Neural progenitor cell (in vitro differentiated cells): Measurements from ENCODE around the gene PLPPR3. TPM values are rescaled to one million over a fixed set of nuclear protein-coding genes. Genes with fewer than 3 reads are reported as not detected.

ENCODE experiments used
- DNase-seq: peaks from one replicate; pipeline ENCODE4 v3.0.0-alpha.2; 2016; ENCODE audit warnings: low spot score
- H2AFZ ChIP-seq: fragments of 200-600 bp; sonication (generic); replicated peaks from 2 replicates; pipeline ENCODE4 v1.6.1; 2016; ENCODE audit warnings: antibody characterized with exemption
- H3F3A ChIP-seq: fragments of 200-600 bp; sonication (generic); 2 replicates; pipeline ENCODE4 v1.6.1; 2016; ENCODE audit warnings: antibody characterized with exemption, low read depth
- H3K27ac ChIP-seq: fragments of 200-600 bp; sonication (generic); 2 replicates; pipeline ENCODE4 v1.5.1; 2016; ENCODE audit warnings: mild to moderate bottlenecking
- H3K27me3 ChIP-seq: fragments of 200-600 bp; sonication (generic); 2 replicates; pipeline ENCODE4 v1.6.1; 2016; ENCODE audit warnings: mild to moderate bottlenecking, moderate library complexity
- H3K36me3 ChIP-seq: fragments of 200-600 bp; sonication (generic); 2 replicates; pipeline ENCODE4 v1.5.1; 2016
- H3K4me1 ChIP-seq: fragments of 200-600 bp; sonication (generic); 2 replicates; pipeline ENCODE4 v1.6.1; 2016; ENCODE audit warnings: mixed run types
- H3K4me2 ChIP-seq: fragments of 200-600 bp; sonication (generic); 2 replicates; pipeline ENCODE4 v1.6.1; 2016
- H3K4me3 ChIP-seq: fragments of 200-600 bp; sonication (generic); 2 replicates; pipeline ENCODE4 v1.5.1; 2016
- H3K79me2 ChIP-seq: fragments of 200-600 bp; sonication (generic); 2 replicates; pipeline ENCODE4 v1.6.1; 2016; ENCODE audit warnings: low read depth
- H3K9ac ChIP-seq: fragments of 200-600 bp; sonication (generic); 2 replicates; pipeline ENCODE4 v1.6.1; 2016
- H3K9me3 ChIP-seq: fragments of 200-600 bp; sonication (generic); 2 replicates; pipeline ENCODE4 v1.5.1; 2016; ENCODE audit warnings: low read depth
- H4K20me1 ChIP-seq: fragments of 200-600 bp; sonication (generic); 2 replicates; pipeline ENCODE4 v1.6.1; 2016; ENCODE audit warnings: low read depth
- H3K27ac Mint-ChIP-seq: 3 replicates; pipeline ENCODE4 v1.8.0; 2021; ENCODE audit warnings: mixed read lengths
- H3K27me3 Mint-ChIP-seq: 2 replicates; pipeline ENCODE4 v1.8.0; 2022; ENCODE audit warnings: low read depth, mild to moderate bottlenecking, inconsistent platforms, moderate library complexity, mixed read lengths; ENCODE audit not compliant: insufficient read depth
- H3K36me3 Mint-ChIP-seq: 3 replicates; pipeline ENCODE4 v1.8.0; 2021; ENCODE audit warnings: mixed read lengths
- H3K4me1 Mint-ChIP-seq: 3 replicates; pipeline ENCODE4 v1.8.0; 2021; ENCODE audit warnings: mixed read lengths
- H3K4me3 Mint-ChIP-seq: 3 replicates; pipeline ENCODE4 v1.8.0; 2021; ENCODE audit warnings: mild to moderate bottlenecking, moderate library complexity, mixed read lengths
- H3K9me3 Mint-ChIP-seq: 3 replicates; pipeline ENCODE4 v1.8.0; 2020; ENCODE audit warnings: mixed read lengths
- CTCF ChIP-seq: fragments of 200-600 bp; sonication (generic); IDR thresholded peaks from 2 replicates; pipeline ENCODE4 v1.5.1; 2017; ENCODE audit warnings: antibody characterized with exemption, mild to moderate bottlenecking
- EZH2 ChIP-seq: fragments of 200-600 bp; sonication (generic); IDR thresholded peaks from 2 replicates; pipeline ENCODE4 v1.6.1; 2017; ENCODE audit warnings: antibody characterized with exemption, mild to moderate bottlenecking, moderate library complexity
- EZH2phosphoT487 ChIP-seq: fragments of 200-600 bp; sonication (generic); IDR thresholded peaks from 2 replicates; pipeline ENCODE4 v1.6.1; 2017; ENCODE audit warnings: antibody characterized with exemption
- total RNA-seq: library from RNA; depleted of rRNA; stranded (reverse); fragments of >200 nt; gene quantifications from 2 replicates; pipeline ENCODE4 v1.2.3, GENCODE V29; 2015; ENCODE audit warnings: low replicate concordance

The PLPPR3 gene
- total RNA-seq, 1 donor from 2014 or later = 15.6 TPM

- H4K20me1 ChIP-seq = no peaks in the 10 kb centered on the region
- H3K79me2 ChIP-seq = peaks cover under 1% of the 10 kb centered on the region
- peak overlapping the region; percentile 42 for H3K4me2 ChIP-seq
- H3K4me3 ChIP-seq = no peak overlapping the region
- no peaks in the 10 kb centered on the region for H3K9me3 Mint-ChIP-seq
- H3K9me3 ChIP-seq = no peaks in the 10 kb centered on the region
- DNase-seq = no peak
- H3K27me3 ChIP-seq = no peaks in the 10 kb centered on the region
- H3K4me3 Mint-ChIP-seq = peak overlapping the region; percentile 57
- H3K27me3 Mint-ChIP-seq = peaks cover 13% of the 10 kb centered on the region
- H3F3A ChIP-seq = peaks cover 32% of the 10 kb centered on the region
- TF ChIP-seq EZH2phosphoT487 = no peak
- no peak for TF ChIP-seq EZH2
- no peak for TF ChIP-seq CTCF
- H3K4me1 Mint-ChIP-seq = peaks cover 27% of the 10 kb centered on the region
- H3K36me3 Mint-ChIP-seq = no peaks in the 10 kb centered on the region
- H3K27ac Mint-ChIP-seq = peak overlapping the region; percentile 92
- H3K27ac ChIP-seq = peak overlapping the region; percentile 69
- peak overlapping the region; percentile 64 for H2AFZ ChIP-seq
- H3K36me3 ChIP-seq = no peaks in the 10 kb centered on the region
- H3K4me1 ChIP-seq = peaks cover 16% of the 10 kb centered on the region
- H3K9ac ChIP-seq = no peak overlapping the region
Measured at GRCh38 chr19:789701-790060, 32.1 kb downstream of the PLPPR3 start.

- Histone ChIP-seq H2AFZ (peak overlapping the region; percentile 64), H3F3A (peaks cover 32% of the 10 kb centered on the region), H3K4me3 (no peak overlapping the region), H3K27me3 (no peaks in the 10 kb centered on the region), H3K9ac (no peak overlapping the region), H3K27ac (peak overlapping the region; percentile 69), H3K4me1 (peaks cover 16% of the 10 kb centered on the region), H3K36me3 (no peaks in the 10 kb centered on the region), H3K9me3 (no peaks in the 10 kb centered on the region), H4K20me1 (no peaks in the 10 kb centered on the region), H3K4me2 (peak overlapping the region; percentile 42), H3K79me2 (peaks cover 6% of the 10 kb centered on the region)
- Mint-ChIP-seq H3K4me1 (peaks cover 30% of the 10 kb centered on the region), H3K27me3 (peaks cover 13% of the 10 kb centered on the region), H3K9me3 (no peaks in the 10 kb centered on the region), H3K4me3 (peak overlapping the region; percentile 57), H3K36me3 (no peaks in the 10 kb centered on the region), H3K27ac (peak overlapping the region; percentile 92)
- TF ChIP-seq EZH2phosphoT487 = no peak
- no peak for TF ChIP-seq EZH2
- no peak for TF ChIP-seq CTCF
- DNase-seq = peak; percentile 55
Measured at GRCh38 chr19:788983-789700, 32.6 kb downstream of the PLPPR3 start.

GRCh38 chr19:788686-788982 is 33.1 kb downstream of the PLPPR3 start:
- Histone ChIP-seq H4K20me1 (no peaks in the 10 kb centered on the region), H3K4me2 (peak overlapping the region; percentile 42), H3K27me3 (no peaks in the 10 kb centered on the region), H2AFZ (peak overlapping the region; percentile 64), H3K27ac (peak overlapping the region; percentile 69), H3K36me3 (no peaks in the 10 kb centered on the region), H3K9me3 (no peaks in the 10 kb centered on the region), H3K4me3 (no peak overlapping the region), H3F3A (peaks cover 32% of the 10 kb centered on the region), H3K4me1 (peaks cover 16% of the 10 kb centered on the region), H3K9ac (no peak overlapping the region), H3K79me2 (peaks cover 10% of the 10 kb centered on the region)
- H3K36me3 Mint-ChIP-seq = no peaks in the 10 kb centered on the region
- no peaks in the 10 kb centered on the region for H3K9me3 Mint-ChIP-seq
- no peak for DNase-seq
- H3K4me1 Mint-ChIP-seq = peaks cover 30% of the 10 kb centered on the region
- H3K27me3 Mint-ChIP-seq = peaks cover 13% of the 10 kb centered on the region
- no peak for TF ChIP-seq CTCF
- no peak for TF ChIP-seq EZH2phosphoT487
- TF ChIP-seq EZH2 = no peak
- H3K27ac Mint-ChIP-seq = peak overlapping the region; percentile 92
- peak overlapping the region; percentile 57 for H3K4me3 Mint-ChIP-seq
